ENCODE measurements around the gene SERTM2.

GRCh38 chrX:111561851-111562250 is 50.4 kb downstream of the SERTM2 start:
- TF ChIP-seq CTCF (IDR thresholded peaks at IDR 0.05) (no peak), POLR2A (IDR thresholded peaks at IDR 0.05) (no peak), POLR2AphosphoS5 (IDR thresholded peaks at IDR 0.05) (no peak)
